Endothelial cell of umbilical vein (primary cell): ENCODE results near the gene BTBD17.

Experiments used
- CTCF ChIP-seq, 2 donors: IDR thresholded peaks; 1 replicate in 1 of 2; 2 replicates in 1 of 2; pipeline ENCODE4 v1.5.1; 2011; ENCODE audit warnings: low read length in 2 of 2, mild to moderate bottlenecking in 2 of 2, moderate library complexity in 2 of 2, control low read depth in 1 of 2, inconsistent platforms in 1 of 2, low read depth in 1 of 2; ENCODE audit not compliant: insufficient read depth in 1 of 2; ENCODE audit errors: extremely low read depth in 1 of 2
- EZH2 ChIP-seq: IDR thresholded peaks from 2 replicates; pipeline ENCODE4 v1.6.1; 2012; ENCODE audit warnings: borderline replicate concordance, low read depth, mild to moderate bottlenecking, moderate library complexity, low read length, inconsistent platforms; ENCODE audit not compliant: severe bottlenecking
- FOS ChIP-seq: IDR thresholded peaks from 2 replicates; pipeline ENCODE4 v1.6.1; 2011; ENCODE audit warnings: mild to moderate bottlenecking, low read length, moderate library complexity, borderline replicate concordance; ENCODE audit not compliant: insufficient read depth
- GATA2 ChIP-seq: IDR thresholded peaks from 2 replicates; pipeline ENCODE4 v1.7.0; 2011; ENCODE audit warnings: low read depth, mild to moderate bottlenecking, moderate library complexity, mixed read lengths, low read length; ENCODE audit not compliant: insufficient read length, insufficient read depth
- JUN ChIP-seq: IDR thresholded peaks from 2 replicates; pipeline ENCODE4 v1.6.1; 2011; ENCODE audit warnings: borderline replicate concordance, low read depth; ENCODE audit not compliant: insufficient read length, insufficient read depth
- MYC ChIP-seq: IDR thresholded peaks from one replicate; pipeline ENCODE4 v1.6.1; 2011; ENCODE audit warnings: mild to moderate bottlenecking, low read depth, low read length
- POLR2A ChIP-seq: IDR thresholded peaks from 2 replicates; pipeline ENCODE4 v1.6.1; 2012; ENCODE audit warnings: low read depth, mild to moderate bottlenecking, control low read depth, low read length
- POLR2AphosphoS5 ChIP-seq: IDR thresholded peaks from 2 replicates; pipeline ENCODE4 v1.6.1; 2012; ENCODE audit warnings: low read depth, mild to moderate bottlenecking, control low read depth, low read length, moderate library complexity; ENCODE audit not compliant: insufficient read depth
- TF ChIP-seq, protein P1 (sequence below): IDR thresholded peaks from 2 replicates; pipeline ENCODE4 v1.6.1; 2011; ENCODE audit not compliant: insufficient read depth, insufficient read length

DNA sequence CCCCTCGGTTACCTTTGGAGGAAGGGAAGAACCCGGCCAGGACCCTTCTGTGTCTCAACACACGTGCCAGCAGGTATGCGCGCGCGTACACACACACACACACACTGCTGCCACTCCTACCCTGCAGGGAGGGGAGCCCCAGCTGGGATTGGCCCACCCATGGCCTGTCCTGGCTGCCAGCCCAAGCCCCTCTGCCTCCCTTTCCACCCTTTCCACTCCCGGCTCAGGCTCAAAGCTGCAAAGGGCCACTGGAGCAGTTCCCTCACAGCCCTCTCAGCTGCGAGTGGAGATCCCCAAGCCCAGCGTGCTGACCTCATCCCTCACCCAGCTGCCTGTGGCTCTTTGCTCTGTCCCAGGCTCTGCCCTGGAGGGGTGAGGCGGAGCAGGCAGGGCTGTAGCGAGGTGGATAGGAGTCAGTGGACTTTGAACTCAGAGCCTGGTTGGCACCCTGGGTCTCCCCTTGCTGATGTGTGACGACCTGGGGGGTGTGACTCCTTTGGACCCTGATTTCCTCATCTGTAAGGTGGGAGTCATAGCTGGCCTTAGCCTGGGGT lies 21.1 kb downstream of the BTBD17 start:
- TF ChIP-seq POLR2A (no peak), EZH2 (no peak), MYC (no peak), CTCF (IDR thresholded peaks at IDR 0.05; ENCODE audit: extremely low read depth in 1 of 2, insufficient read depth in 1 of 2, low read depth in 1 of 2, low read length in 2 of 2) (no peak), POLR2AphosphoS5 (no peak), JUN (no peak), FOS (no peak), GATA2 (no peak)
- TF ChIP-seq, protein P1, sequence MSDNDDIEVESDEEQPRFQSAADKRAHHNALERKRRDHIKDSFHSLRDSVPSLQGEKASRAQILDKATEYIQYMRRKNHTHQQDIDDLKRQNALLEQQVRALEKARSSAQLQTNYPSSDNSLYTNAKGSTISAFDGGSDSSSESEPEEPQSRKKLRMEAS, result no peak
